ENCODE measurements around the gene CCL16.

CCL16 gene

GRCh38 chr17:35934760-35935159 is 46.5 kb downstream of the CCL16 start:
- DNase-seq = no peak

DNA sequence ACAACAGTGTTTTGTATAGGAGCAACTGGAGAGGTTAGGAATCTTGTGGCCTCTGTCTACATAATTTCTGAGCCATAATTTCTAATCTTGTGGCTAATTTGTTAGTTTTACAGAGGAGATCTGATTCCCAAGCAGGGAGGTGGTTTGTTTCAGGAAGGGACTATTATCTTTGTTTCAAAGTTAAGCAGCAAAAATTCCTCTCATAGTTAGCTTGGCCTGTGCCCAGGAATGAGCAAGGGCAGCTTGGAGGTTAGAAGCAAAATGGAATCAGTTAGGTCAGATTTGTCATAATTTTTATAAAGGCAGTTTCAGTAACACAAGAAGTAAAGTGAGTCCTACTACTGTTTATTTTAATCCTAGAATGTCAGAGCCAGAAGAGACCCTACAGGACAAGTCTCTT is 48.7 kb downstream of the CCL16 start:
- DNase-seq = no peak

DNA sequence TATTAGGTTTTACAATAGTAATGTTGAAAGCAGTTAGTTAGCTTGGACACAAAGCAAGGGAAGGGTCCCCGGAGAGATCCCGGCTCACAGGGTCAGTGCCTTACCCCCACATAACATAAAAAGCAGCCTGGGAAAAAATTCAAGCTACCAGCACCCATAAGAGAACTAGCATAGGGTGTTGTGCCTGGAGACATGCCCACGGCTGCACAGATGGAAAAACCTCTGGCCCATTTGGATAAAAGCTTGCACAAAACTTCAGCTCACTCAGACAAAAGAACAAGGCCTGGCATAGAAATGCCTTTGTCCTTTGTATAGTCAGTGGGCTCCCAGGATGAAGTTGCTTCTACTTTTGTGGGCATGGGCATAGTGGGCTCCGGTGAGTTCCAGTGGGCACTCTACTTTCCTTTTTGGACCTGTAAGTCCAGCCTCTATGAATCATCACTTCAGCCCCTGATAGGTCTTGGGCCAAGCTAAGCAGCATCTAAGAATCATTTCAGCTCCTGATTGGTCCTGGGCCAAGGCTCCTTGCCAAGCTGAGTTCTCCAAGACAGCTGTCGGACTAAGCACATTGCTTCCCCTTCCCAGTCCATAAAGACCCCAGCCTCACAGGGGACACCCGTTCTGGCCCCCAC is 49.4 kb downstream of the CCL16 start:
- DNase-seq = no peak

- DNase-seq = peak; percentile 93
Measured at GRCh38 chr17:35930211-35931065, 50.9 kb downstream of the CCL16 start, which contains the start of gene RDM1. RDM1 (minus strand) TSS chr17:35930773; CDS start chr17:35930727, 46 bp downstream.

- no peak for DNase-seq
Measured at GRCh38 chr17:35927714-35928113, 53.6 kb downstream of the CCL16 start.

Measured in NCI-H2171 treated with DMSO at 0.1 percent for 48 hours (cell line).